Diencephalon (tissue), 1 donor: Measurements from ENCODE around the gene ANGEL2. TPM values are rescaled to one million over a fixed set of nuclear protein-coding genes. Genes with fewer than 3 reads are reported as not detected.

Experiments used
- total RNA-seq: library from RNA; depleted of rRNA; stranded (reverse); fragments of >200 nt; gene quantifications from one replicate; pipeline ENCODE4 v1.2.3, GENCODE V29; 2014

Gene ANGEL2
- total RNA-seq = 70.6 TPM

GRCh38 chr1:213015099-213016050 lies at the start of gene ANGEL2:
Gene ANGEL2, minus strand, starts transcription at chr1:213015867. Its CDS starts 196 bp downstream, at chr1:213015671.

GRCh38 chr1:213051127-213051880 lies 35.6 kb upstream of the ANGEL2 start, which contains the start of gene RPS6KC1:
Gene RPS6KC1, plus strand, starts transcription at chr1:213051241. Its CDS starts 164 bp downstream, at chr1:213051405.

GRCh38 chr1:212950243-212951125 lies 65.2 kb downstream of the ANGEL2 start, which contains the start of gene VASH2:
Gene VASH2, plus strand, starts transcription at chr1:212950541. Its CDS starts 1,002 bp downstream, at chr1:212951543.

Other genes starting within 250 kb of the ANGEL2 start
- gene NSL1, start 224.1 kb downstream of the ANGEL2 start, total RNA-seq = 51.4 TPM
- gene TATDN3, start 224.0 kb downstream of the ANGEL2 start, total RNA-seq = 30.9 TPM
- gene SPATA45, start 168.2 kb downstream of the ANGEL2 start, total RNA-seq = 3.2 TPM
- gene FLVCR1, start 157.6 kb downstream of the ANGEL2 start, total RNA-seq = 38.8 TPM
- 17.8 TPM for gene VASH2, start 65.3 kb downstream of the ANGEL2 start, total RNA-seq
- 99.0 TPM for gene RPS6KC1, start 35.4 kb upstream of the ANGEL2 start, total RNA-seq